PC-3 (cell line): ENCODE measurements around the gene NRCAM. TPM values are rescaled to one million over a fixed set of nuclear protein-coding genes. Genes with fewer than 3 reads are reported as not detected.

ENCODE experiments used
- ATAC-seq: fragments of 200-7000 bp; cut with Tn5 transposase; 2 replicates; pipeline ENCODE4 v1.9.1; 2020; ENCODE audit warnings: mild to moderate bottlenecking, moderate library complexity
- BruUV-seq: library from RNA; stranded (reverse); fragments of 400-500 nt; replicated peaks from 2 replicates; lab custom pipeline; 2021; lab: Mats Ljungman, UMichigan
- CTCF ChIA-PET: fragments of 300-600 bp; sonication (Branson Sonifier 250); formaldehyde crosslinking; loops from one replicate; lab custom pipeline; 2022; ENCODE audit warnings: antibody characterized with exemption; lab: Charles Lee
- POLR2A ChIA-PET: fragments of 300-600 bp; sonication (Branson Sonifier 250); formaldehyde crosslinking; loops from one replicate; lab custom pipeline; 2022; ENCODE audit warnings: antibody characterized with exemption; ENCODE audit not compliant: unreplicated experiment; lab: Charles Lee
- DNase-seq: peaks from one replicate; pipeline ENCODE4 v3.0.0-alpha.2; 2015
- H2AFZ ChIP-seq: fragments of 300-600 bp; sonication (generic); 2 replicates; pipeline ENCODE4 v1.6.0; 2016; ENCODE audit warnings: antibody characterized with exemption, low read length
- H3F3A ChIP-seq: fragments of 300-600 bp; sonication (generic); one replicate; pipeline ENCODE4 v1.6.0; 2017; ENCODE audit warnings: antibody characterized with exemption, low read length, control low read depth, mild to moderate bottlenecking; ENCODE audit not compliant: unreplicated experiment
- H3K27ac ChIP-seq: fragments of 300-600 bp; sonication (generic); 2 replicates; pipeline ENCODE4 v1.5.1; 2016; ENCODE audit warnings: mild to moderate bottlenecking, low read length
- H3K27me3 ChIP-seq: fragments of 300-600 bp; sonication (generic); 2 replicates; pipeline ENCODE4 v1.6.1; 2016; ENCODE audit warnings: low read length, mixed read lengths
- H3K36me3 ChIP-seq: fragments of 300-600 bp; sonication (generic); 2 replicates; pipeline ENCODE4 v1.6.1; 2016; ENCODE audit warnings: low read depth, mixed run types, low read length, mixed read lengths
- H3K4me1 ChIP-seq: fragments of 300-600 bp; sonication (generic); 2 replicates; pipeline ENCODE4 v1.5.1; 2016; ENCODE audit warnings: low read length; ENCODE audit not compliant: insufficient read depth
- H3K4me2 ChIP-seq: fragments of 300-600 bp; sonication (generic); 2 replicates; pipeline ENCODE4 v1.6.0; 2016; ENCODE audit warnings: low read length
- H3K4me3 ChIP-seq: fragments of 300-600 bp; sonication (generic); 2 replicates; pipeline ENCODE4 v1.5.1; 2016; ENCODE audit warnings: mild to moderate bottlenecking, low read length, mixed read lengths
- H3K79me2 ChIP-seq: fragments of 300-600 bp; sonication (generic); 2 replicates; pipeline ENCODE4 v1.6.1; 2017; ENCODE audit warnings: low read length, mixed read lengths
- H3K9ac ChIP-seq: fragments of 300-600 bp; sonication (generic); 2 replicates; pipeline ENCODE4 v1.6.0; 2016; ENCODE audit warnings: mild to moderate bottlenecking, low read length
- H3K9me2 ChIP-seq: fragments of 300-600 bp; sonication (generic); replicated peaks from 2 replicates; pipeline ENCODE4 v1.6.1; 2016; ENCODE audit warnings: mixed run types, low read length, mixed read lengths
- H3K9me3 ChIP-seq: fragments of 300-600 bp; sonication (generic); 2 replicates; pipeline ENCODE4 v1.6.1; 2016; ENCODE audit warnings: low read length, mixed read lengths
- H4K20me1 ChIP-seq: fragments of 300-600 bp; sonication (generic); 2 replicates; pipeline ENCODE4 v1.6.1; 2016; ENCODE audit warnings: low read length, mixed read lengths
- EZH2 ChIP-seq: fragments of 300-600 bp; sonication (generic); IDR thresholded peaks from one replicate; pipeline ENCODE4 v1.6.1; 2017; ENCODE audit warnings: antibody characterized with exemption, mild to moderate bottlenecking, low read length; ENCODE audit not compliant: unreplicated experiment
- EZH2phosphoT487 ChIP-seq: fragments of 300-600 bp; sonication (generic); IDR thresholded peaks from 2 replicates; pipeline ENCODE4 v1.6.1; 2018; ENCODE audit warnings: mild to moderate bottlenecking, antibody characterized with exemption, low read length, borderline replicate concordance
- intact Hi-C: fragments of 100-400 bp; cut with micrococcal nuclease; formaldehyde crosslinking; loops from 2 replicates; pipeline ENCODE4 v1.9.0; 2023
- total RNA-seq: library from RNA; depleted of rRNA; stranded (reverse); fragments of >200 nt; gene quantifications from 2 replicates; pipeline ENCODE4 v1.2.3, GENCODE V29; 2014
- TF ChIP-seq, protein P1 (sequence below): fragments of 300-600 bp; sonication (generic); conservative IDR thresholded peaks from 2 replicates; pipeline ENCODE4 v1.5.1; 2017; ENCODE audit warnings: antibody characterized with exemption, low read depth, mild to moderate bottlenecking, low read length

Gene NRCAM
- total RNA-seq, 1 experiment from 2014 or later: not detected

DNA sequence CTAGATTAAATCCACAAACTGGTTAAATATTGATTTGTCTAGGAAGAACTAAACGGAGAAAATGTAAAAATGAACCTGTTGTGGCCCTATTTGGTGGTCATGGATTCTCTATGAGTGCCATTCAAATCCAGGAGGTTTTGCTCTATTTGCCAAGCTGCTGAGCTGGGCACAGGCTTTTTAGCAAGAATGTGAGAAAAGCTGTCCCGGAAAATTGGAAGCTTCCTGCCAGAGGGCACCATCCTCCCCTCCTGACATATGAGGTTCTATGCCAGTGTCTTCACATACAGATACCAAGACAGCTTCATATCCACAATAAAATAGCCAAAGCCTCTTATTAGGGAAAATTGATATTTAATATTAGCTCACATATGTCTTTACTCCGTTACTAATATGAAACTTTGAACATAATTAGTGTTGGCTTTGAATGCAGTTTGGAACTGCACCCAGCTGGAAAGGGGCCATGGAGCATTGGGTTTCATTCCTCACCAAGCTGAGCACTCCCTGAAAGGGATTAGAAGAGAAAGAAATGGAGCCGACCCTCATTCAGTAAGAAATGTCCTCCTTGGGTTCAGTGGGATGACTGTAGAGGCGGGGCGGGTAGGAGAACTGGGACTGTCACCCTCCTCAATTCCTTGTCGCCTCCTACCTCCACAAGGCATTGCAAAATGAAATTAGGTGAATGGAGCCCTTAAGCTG is 47.8 kb downstream of the NRCAM start:
- Histone ChIP-seq H3K27me3 (peaks cover 67% of the 10 kb centered on the region), H3K36me3 (no peaks in the 10 kb centered on the region), H3K9me2 (no peaks in the 10 kb centered on the region), H4K20me1 (no peaks in the 10 kb centered on the region), H3K9me3 (no peaks in the 10 kb centered on the region), H3K4me1 (no peaks in the 10 kb centered on the region), H3K4me2 (no peak overlapping the region), H2AFZ (no peak overlapping the region), H3K9ac (no peak overlapping the region), H3K27ac (no peak overlapping the region), H3K79me2 (no peaks in the 10 kb centered on the region), H3K4me3 (no peak overlapping the region), H3F3A (no peaks in the 10 kb centered on the region)
- DNase-seq: no peak
- intact Hi-C loops: no loop called here
- no TSS peak for BruUV-seq
- TF ChIP-seq, protein P1, sequence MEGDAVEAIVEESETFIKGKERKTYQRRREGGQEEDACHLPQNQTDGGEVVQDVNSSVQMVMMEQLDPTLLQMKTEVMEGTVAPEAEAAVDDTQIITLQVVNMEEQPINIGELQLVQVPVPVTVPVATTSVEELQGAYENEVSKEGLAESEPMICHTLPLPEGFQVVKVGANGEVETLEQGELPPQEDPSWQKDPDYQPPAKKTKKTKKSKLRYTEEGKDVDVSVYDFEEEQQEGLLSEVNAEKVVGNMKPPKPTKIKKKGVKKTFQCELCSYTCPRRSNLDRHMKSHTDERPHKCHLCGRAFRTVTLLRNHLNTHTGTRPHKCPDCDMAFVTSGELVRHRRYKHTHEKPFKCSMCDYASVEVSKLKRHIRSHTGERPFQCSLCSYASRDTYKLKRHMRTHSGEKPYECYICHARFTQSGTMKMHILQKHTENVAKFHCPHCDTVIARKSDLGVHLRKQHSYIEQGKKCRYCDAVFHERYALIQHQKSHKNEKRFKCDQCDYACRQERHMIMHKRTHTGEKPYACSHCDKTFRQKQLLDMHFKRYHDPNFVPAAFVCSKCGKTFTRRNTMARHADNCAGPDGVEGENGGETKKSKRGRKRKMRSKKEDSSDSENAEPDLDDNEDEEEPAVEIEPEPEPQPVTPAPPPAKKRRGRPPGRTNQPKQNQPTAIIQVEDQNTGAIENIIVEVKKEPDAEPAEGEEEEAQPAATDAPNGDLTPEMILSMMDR: no peak
- TF ChIP-seq EZH2 (no peak), EZH2phosphoT487 (no peak)
- no peak for ATAC-seq
- POLR2A ChIA-PET: no interaction called here
- CTCF ChIA-PET: no interaction called here

GRCh38 chr7:108407676-108408075 is 48.6 kb downstream of the NRCAM start:
- Histone ChIP-seq H3K4me2 (no peak overlapping the region), H3K36me3 (no peaks in the 10 kb centered on the region), H3K4me3 (no peak overlapping the region), H3K4me1 (no peaks in the 10 kb centered on the region), H3K79me2 (no peaks in the 10 kb centered on the region), H3K9me2 (no peaks in the 10 kb centered on the region), H3K27ac (no peak overlapping the region), H3K9me3 (no peaks in the 10 kb centered on the region), H3K9ac (no peak overlapping the region), H4K20me1 (no peaks in the 10 kb centered on the region), H2AFZ (no peak overlapping the region), H3F3A (no peaks in the 10 kb centered on the region), H3K27me3 (peaks cover 74% of the 10 kb centered on the region)
- ATAC-seq (no peak), DNase-seq (no peak)
- CTCF ChIA-PET: no interaction called here
- POLR2A ChIA-PET: no interaction called here
- intact Hi-C loops: no loop called here
- BruUV-seq: no TSS peak
- TF ChIP-seq EZH2phosphoT487 (no peak), EZH2 (no peak)
- TF ChIP-seq, protein P1: no peak

GRCh38 chr7:108406222-108406890 is 49.9 kb downstream of the NRCAM start:
- Histone ChIP-seq H3K79me2 (no peaks in the 10 kb centered on the region), H3K9ac (no peak overlapping the region), H3K36me3 (no peaks in the 10 kb centered on the region), H3K4me3 (no peak overlapping the region), H3K27me3 (peaks cover 87% of the 10 kb centered on the region), H3F3A (no peaks in the 10 kb centered on the region), H3K4me1 (no peaks in the 10 kb centered on the region), H3K27ac (no peak overlapping the region), H2AFZ (no peak overlapping the region), H3K9me3 (no peaks in the 10 kb centered on the region), H3K9me2 (no peaks in the 10 kb centered on the region), H3K4me2 (no peak overlapping the region), H4K20me1 (no peaks in the 10 kb centered on the region)
- CTCF ChIA-PET: no interaction called here
- no peak for TF ChIP-seq EZH2phosphoT487
- TF ChIP-seq EZH2: no peak
- TF ChIP-seq, protein P1: no peak
- DNase-seq: no peak
- intact Hi-C loops: no loop called here
- POLR2A ChIA-PET: no interaction called here
- ATAC-seq: no peak
- no TSS peak for BruUV-seq
